A549 (cell line): ENCODE measurements around the gene DDTL.

ENCODE experiments used
- HOXA7 ChIP-seq: fragments of 250-450 bp; sonication (Bioruptor Pico); IDR thresholded peaks from 2 replicates; pipeline ENCODE4 v1.5.0; 2020; ENCODE audit warnings: mild to moderate bottlenecking, moderate library complexity
- POLR2A ChIP-seq: IDR thresholded peaks from 2 replicates; pipeline ENCODE4 v1.6.1; 2012; ENCODE audit warnings: mild to moderate bottlenecking, low read length

GRCh38 chr22:24003887-24004286 lies 37.2 kb downstream of the DDTL start:
- TF ChIP-seq HOXA7 (CRISPR knock-in tag) = no peak
- TF ChIP-seq POLR2A = no peak
